ENCODE measurements around the gene SMARCC1. TPM values are rescaled to one million over a fixed set of nuclear protein-coding genes. Genes with fewer than 3 reads are reported as not detected.

The SMARCC1 gene
- total and polyA plus RNA-seq, 2 experiments from 2014 or later, result 35.5 to 38.2 TPM

GRCh38 chr3:47629770-47630169, 151.9 kb downstream of the SMARCC1 start:
- Histone ChIP-seq H3K4me2 (no peak overlapping the region), H2AFZ (no peak overlapping the region), H3K9me3 (ENCODE audit: low read depth) (no peaks in the 10 kb centered on the region), H3K4me1 (ENCODE audit: insufficient read depth) (no peaks in the 10 kb centered on the region), H3K36me3 (replicated peaks; ENCODE audit: insufficient read depth, low read depth) (no peaks in the 10 kb centered on the region), H3K79me2 (no peaks in the 10 kb centered on the region), H3K27me3 (no peaks in the 10 kb centered on the region), H3K27ac (no peak overlapping the region), H3K4me3 (no peak overlapping the region), H4K20me1 (ENCODE audit: insufficient read depth, poor library complexity, severe bottlenecking) (no peaks in the 10 kb centered on the region), H3K9me2 (replicated peaks; ENCODE audit: insufficient read depth) (no peaks in the 10 kb centered on the region)
- no peak for TF ChIP-seq EZH2 (IDR thresholded peaks at IDR 0.05; ENCODE audit: borderline replicate concordance)
- no peak for TF ChIP-seq EZH2phosphoT487 (IDR thresholded peaks at IDR 0.05; ENCODE audit: low read depth, severe bottlenecking, unreplicated experiment)
- TF ChIP-seq CTCF (IDR thresholded peaks at IDR 0.05; ENCODE audit: poor library complexity), result no peak
- DNase-seq (ENCODE audit: low spot score), result no peak
- 85% methylated on average over 6 of the region's 6 CpGs for WGBS (ENCODE audit: low lambda C conversion rate, missing lambda C conversion rate)

- no peak for TF ChIP-seq EZH2 (IDR thresholded peaks at IDR 0.05; ENCODE audit: borderline replicate concordance)
- no peak for TF ChIP-seq CTCF (IDR thresholded peaks at IDR 0.05; ENCODE audit: poor library complexity)
- TF ChIP-seq EZH2phosphoT487 (IDR thresholded peaks at IDR 0.05; ENCODE audit: low read depth, severe bottlenecking, unreplicated experiment), result no peak
- H3K4me2 ChIP-seq, result no peak overlapping the region
- H4K20me1 ChIP-seq (ENCODE audit: insufficient read depth, poor library complexity, severe bottlenecking), result no peaks in the 10 kb centered on the region
- peak overlapping the region; percentile 51 for H3K27ac ChIP-seq
- H2AFZ ChIP-seq, result no peak overlapping the region
- peaks cover 2% of the 10 kb centered on the region for H3K79me2 ChIP-seq
- H3K4me1 ChIP-seq (ENCODE audit: insufficient read depth), result no peaks in the 10 kb centered on the region
- no peaks in the 10 kb centered on the region for H3K9me2 ChIP-seq (replicated peaks; ENCODE audit: insufficient read depth)
- no peaks in the 10 kb centered on the region for H3K9me3 ChIP-seq (ENCODE audit: low read depth)
- no peaks in the 10 kb centered on the region for H3K27me3 ChIP-seq
- no peak overlapping the region for H3K4me3 ChIP-seq
- 89% methylated on average over 6 of the region's 6 CpGs for WGBS (ENCODE audit: low lambda C conversion rate, missing lambda C conversion rate)
- no peaks in the 10 kb centered on the region for H3K36me3 ChIP-seq (replicated peaks; ENCODE audit: insufficient read depth, low read depth)
- DNase-seq (ENCODE audit: low spot score), result no peak
These were observed 153.3 kb downstream of the SMARCC1 start for GRCh38 chr3:47628426-47628825.

GRCh38 chr3:47622671-47623461, 158.8 kb downstream of the SMARCC1 start:
- TF ChIP-seq CTCF (IDR thresholded peaks at IDR 0.05; ENCODE audit: poor library complexity), result no peak
- no peak for TF ChIP-seq EZH2phosphoT487 (IDR thresholded peaks at IDR 0.05; ENCODE audit: low read depth, severe bottlenecking, unreplicated experiment)
- TF ChIP-seq EZH2 (IDR thresholded peaks at IDR 0.05; ENCODE audit: borderline replicate concordance), result no peak
- H2AFZ ChIP-seq, result no peak overlapping the region
- H3K9me3 ChIP-seq (ENCODE audit: low read depth), result no peaks in the 10 kb centered on the region
- no peak for DNase-seq (ENCODE audit: low spot score)
- no peaks in the 10 kb centered on the region for H3K9me2 ChIP-seq (replicated peaks; ENCODE audit: insufficient read depth)
- 88% methylated on average over 3 of the region's 3 CpGs for WGBS (ENCODE audit: low lambda C conversion rate, missing lambda C conversion rate)
- no peaks in the 10 kb centered on the region for H3K27me3 ChIP-seq
- no peaks in the 10 kb centered on the region for H4K20me1 ChIP-seq (ENCODE audit: insufficient read depth, poor library complexity, severe bottlenecking)
- no peaks in the 10 kb centered on the region for H3K4me1 ChIP-seq (ENCODE audit: insufficient read depth)
- peaks cover 7% of the 10 kb centered on the region for H3K79me2 ChIP-seq
- H3K4me2 ChIP-seq, result no peak overlapping the region
- H3K4me3 ChIP-seq, result no peak overlapping the region
- no peaks in the 10 kb centered on the region for H3K36me3 ChIP-seq (replicated peaks; ENCODE audit: insufficient read depth, low read depth)
- no peak overlapping the region for H3K27ac ChIP-seq
